ENCODE results near the gene IAH1.

The IAH1 gene

GRCh38 chr2:9478526-9478925 lies 4.2 kb downstream of the IAH1 start:
- H3K36me3 ChIP-seq (ENCODE audit: control insufficient read depth, insufficient read depth, low read length): peaks cover 10% of the 10 kb centered on the region
- H3K4me3 ChIP-seq (ENCODE audit: low read length): no peak overlapping the region
- no peaks in the 10 kb centered on the region for H3K9me3 ChIP-seq (ENCODE audit: control insufficient read depth, low read length)
- H3K9ac ChIP-seq (ENCODE audit: low read length): no peak overlapping the region
- peaks cover 3% of the 10 kb centered on the region for H3K4me1 ChIP-seq (ENCODE audit: control insufficient read depth, insufficient read depth, low read length)
- no peaks in the 10 kb centered on the region for H3K27me3 ChIP-seq (ENCODE audit: control insufficient read depth, insufficient read depth, low read length)

- Histone ChIP-seq H3K27me3 (ENCODE audit: control insufficient read depth, insufficient read depth, low read length) (no peaks in the 10 kb centered on the region), H3K36me3 (ENCODE audit: control insufficient read depth, insufficient read depth, low read length) (peaks cover 22% of the 10 kb centered on the region), H3K9me3 (ENCODE audit: control insufficient read depth, low read length) (no peaks in the 10 kb centered on the region)
Observed at GRCh38 chr2:9480157-9480556, 5.8 kb downstream of the IAH1 start.

GRCh38 chr2:9483107-9483506 lies 8.8 kb downstream of the IAH1 start:
- Histone ChIP-seq H3K27me3 (ENCODE audit: control insufficient read depth, insufficient read depth, low read length) (no peaks in the 10 kb centered on the region), H3K36me3 (ENCODE audit: control insufficient read depth, insufficient read depth, low read length) (peaks cover 31% of the 10 kb centered on the region), H3K4me3 (ENCODE audit: low read length) (no peak overlapping the region), H3K9me3 (ENCODE audit: control insufficient read depth, low read length) (no peaks in the 10 kb centered on the region), H3K4me1 (ENCODE audit: control insufficient read depth, insufficient read depth, low read length) (no peaks in the 10 kb centered on the region), H3K9ac (ENCODE audit: low read length) (no peak overlapping the region)

More at GRCh38 chr2:9480157-9480556, 5.8 kb downstream of the IAH1 start:
- Histone ChIP-seq H3K4me1 (ENCODE audit: control insufficient read depth, insufficient read depth, low read length) (no peaks in the 10 kb centered on the region), H3K4me3 (ENCODE audit: low read length) (no peak overlapping the region), H3K9ac (ENCODE audit: low read length) (no peak overlapping the region)

GRCh38 chr2:9484533-9484932 lies 10.2 kb downstream of the IAH1 start:
- Histone ChIP-seq H3K27me3 (ENCODE audit: control insufficient read depth, insufficient read depth, low read length) (no peaks in the 10 kb centered on the region), H3K4me3 (ENCODE audit: low read length) (no peak overlapping the region), H3K9ac (ENCODE audit: low read length) (no peak overlapping the region), H3K36me3 (ENCODE audit: control insufficient read depth, insufficient read depth, low read length) (peaks cover 31% of the 10 kb centered on the region), H3K9me3 (ENCODE audit: control insufficient read depth, low read length) (no peaks in the 10 kb centered on the region), H3K4me1 (ENCODE audit: control insufficient read depth, insufficient read depth, low read length) (no peaks in the 10 kb centered on the region)

- H3K4me3 ChIP-seq (ENCODE audit: low read length): no peak overlapping the region
- no peaks in the 10 kb centered on the region for H3K27me3 ChIP-seq (ENCODE audit: control insufficient read depth, insufficient read depth, low read length)
- no peak overlapping the region for H3K9ac ChIP-seq (ENCODE audit: low read length)
- H3K4me1 ChIP-seq (ENCODE audit: control insufficient read depth, insufficient read depth, low read length): no peaks in the 10 kb centered on the region
- H3K36me3 ChIP-seq (ENCODE audit: control insufficient read depth, insufficient read depth, low read length): peaks cover 21% of the 10 kb centered on the region
- H3K9me3 ChIP-seq (ENCODE audit: control insufficient read depth, low read length): no peaks in the 10 kb centered on the region
Observed at GRCh38 chr2:9488583-9489547, 14.5 kb downstream of the IAH1 start.

GRCh38 chr2:9490789-9491188 lies 16.4 kb downstream of the IAH1 start:
- peaks cover 10% of the 10 kb centered on the region for H3K36me3 ChIP-seq (ENCODE audit: control insufficient read depth, insufficient read depth, low read length)
- no peak overlapping the region for H3K4me3 ChIP-seq (ENCODE audit: low read length)
- no peaks in the 10 kb centered on the region for H3K9me3 ChIP-seq (ENCODE audit: control insufficient read depth, low read length)
- no peak overlapping the region for H3K9ac ChIP-seq (ENCODE audit: low read length)
- H3K27me3 ChIP-seq (ENCODE audit: control insufficient read depth, insufficient read depth, low read length): no peaks in the 10 kb centered on the region
- H3K4me1 ChIP-seq (ENCODE audit: control insufficient read depth, insufficient read depth, low read length): no peaks in the 10 kb centered on the region

GRCh38 chr2:9492927-9493326 lies 18.6 kb downstream of the IAH1 start:
- Histone ChIP-seq H3K4me3 (ENCODE audit: low read length) (no peak overlapping the region), H3K36me3 (ENCODE audit: control insufficient read depth, insufficient read depth, low read length) (peaks cover 7% of the 10 kb centered on the region), H3K4me1 (ENCODE audit: control insufficient read depth, insufficient read depth, low read length) (no peaks in the 10 kb centered on the region), H3K9ac (ENCODE audit: low read length) (no peak overlapping the region), H3K9me3 (ENCODE audit: control insufficient read depth, low read length) (no peaks in the 10 kb centered on the region), H3K27me3 (ENCODE audit: control insufficient read depth, insufficient read depth, low read length) (no peaks in the 10 kb centered on the region)

GRCh38 chr2:9493478-9493877 lies 19.1 kb downstream of the IAH1 start:
- H3K9ac ChIP-seq (ENCODE audit: low read length): no peak overlapping the region
- no peaks in the 10 kb centered on the region for H3K9me3 ChIP-seq (ENCODE audit: control insufficient read depth, low read length)
- no peaks in the 10 kb centered on the region for H3K27me3 ChIP-seq (ENCODE audit: control insufficient read depth, insufficient read depth, low read length)
- no peak overlapping the region for H3K4me3 ChIP-seq (ENCODE audit: low read length)
- H3K4me1 ChIP-seq (ENCODE audit: control insufficient read depth, insufficient read depth, low read length): no peaks in the 10 kb centered on the region
- H3K36me3 ChIP-seq (ENCODE audit: control insufficient read depth, insufficient read depth, low read length): peaks cover 7% of the 10 kb centered on the region

GRCh38 chr2:9494081-9494480 lies 19.7 kb downstream of the IAH1 start:
- Histone ChIP-seq H3K36me3 (ENCODE audit: control insufficient read depth, insufficient read depth, low read length) (peaks cover 7% of the 10 kb centered on the region), H3K9ac (ENCODE audit: low read length) (no peak overlapping the region), H3K9me3 (ENCODE audit: control insufficient read depth, low read length) (no peaks in the 10 kb centered on the region), H3K27me3 (ENCODE audit: control insufficient read depth, insufficient read depth, low read length) (no peaks in the 10 kb centered on the region), H3K4me3 (ENCODE audit: low read length) (no peak overlapping the region), H3K4me1 (ENCODE audit: control insufficient read depth, insufficient read depth, low read length) (no peaks in the 10 kb centered on the region)

GRCh38 chr2:9497017-9497416 lies 22.7 kb downstream of the IAH1 start:
- no peaks in the 10 kb centered on the region for H3K27me3 ChIP-seq (ENCODE audit: control insufficient read depth, insufficient read depth, low read length)
- H3K4me1 ChIP-seq (ENCODE audit: control insufficient read depth, insufficient read depth, low read length): no peaks in the 10 kb centered on the region
- no peaks in the 10 kb centered on the region for H3K9me3 ChIP-seq (ENCODE audit: control insufficient read depth, low read length)
- H3K4me3 ChIP-seq (ENCODE audit: low read length): no peak overlapping the region
- no peak overlapping the region for H3K9ac ChIP-seq (ENCODE audit: low read length)
- peaks cover 4% of the 10 kb centered on the region for H3K36me3 ChIP-seq (ENCODE audit: control insufficient read depth, insufficient read depth, low read length)

GRCh38 chr2:9498210-9498609 lies 23.9 kb downstream of the IAH1 start:
- H3K9ac ChIP-seq (ENCODE audit: low read length): no peak overlapping the region
- no peaks in the 10 kb centered on the region for H3K9me3 ChIP-seq (ENCODE audit: control insufficient read depth, low read length)
- peaks cover 8% of the 10 kb centered on the region for H3K36me3 ChIP-seq (ENCODE audit: control insufficient read depth, insufficient read depth, low read length)
- H3K27me3 ChIP-seq (ENCODE audit: control insufficient read depth, insufficient read depth, low read length): no peaks in the 10 kb centered on the region
- no peak overlapping the region for H3K4me3 ChIP-seq (ENCODE audit: low read length)
- H3K4me1 ChIP-seq (ENCODE audit: control insufficient read depth, insufficient read depth, low read length): no peaks in the 10 kb centered on the region

- no peaks in the 10 kb centered on the region for H3K4me1 ChIP-seq (ENCODE audit: control insufficient read depth, insufficient read depth, low read length)
- H3K36me3 ChIP-seq (ENCODE audit: control insufficient read depth, insufficient read depth, low read length): no peaks in the 10 kb centered on the region
- H3K9me3 ChIP-seq (ENCODE audit: control insufficient read depth, low read length): no peaks in the 10 kb centered on the region
- H3K9ac ChIP-seq (ENCODE audit: low read length): no peak overlapping the region
- no peaks in the 10 kb centered on the region for H3K27me3 ChIP-seq (ENCODE audit: control insufficient read depth, insufficient read depth, low read length)
- no peak overlapping the region for H3K4me3 ChIP-seq (ENCODE audit: low read length)
Observed at GRCh38 chr2:9508931-9509330, 34.6 kb downstream of the IAH1 start.
